Thyroid gland (tissue), 4 donors: Measurements from ENCODE around the gene CD244. TPM values are rescaled to one million over a fixed set of nuclear protein-coding genes. Genes with fewer than 3 reads are reported as not detected.

ENCODE experiments used
- DNase-seq, 2 donors: peaks; one replicate each; pipeline ENCODE4 v3.0.0-alpha.2; 2019
- H3K27ac ChIP-seq, 3 donors: fragments of 200-600 bp; sonication (generic); 1 replicate in 2 of 3; 2 replicates in 1 of 3; pipeline ENCODE4 v1.5.1; 2016 to 2019; ENCODE audit warnings: mild to moderate bottlenecking in 1 of 3, moderate library complexity in 1 of 3
- H3K27me3 ChIP-seq: fragments of 200-600 bp; sonication (generic); one replicate; pipeline ENCODE4 v1.5.1; 2019
- H3K36me3 ChIP-seq, 2 donors: fragments of 200-600 bp; sonication (generic); one replicate each; pipeline ENCODE4 v1.5.1; 2016 to 2019
- H3K4me1 ChIP-seq, 2 donors: fragments of 200-600 bp; sonication (generic); one replicate each; pipeline ENCODE4 v1.5.1; 2017 to 2019
- H3K4me3 ChIP-seq, 3 donors: fragments of 200-600 bp; sonication (generic); replicated peaks in 1 of 3; 1 replicate in 2 of 3; 2 replicates in 1 of 3; pipeline ENCODE4 v1.5.1; 2016; ENCODE audit warnings: mild to moderate bottlenecking in 1 of 3
- H3K9me3 ChIP-seq: fragments of 200-600 bp; sonication (generic); one replicate; pipeline ENCODE4 v1.5.1; 2017
- POLR2A ChIP-seq, 2 donors: fragments of 450-650 bp; IDR thresholded peaks; one replicate each; pipeline ENCODE4 v1.6.1; 2017; ENCODE audit warnings: antibody characterized with exemption in 2 of 2, mild to moderate bottlenecking in 2 of 2, moderate library complexity in 1 of 2
- WGBS, 2 donors: methylation state at CpG; one replicate each; pipeline ENCODE4 v1.1.5; 2017; 5-methylcytosine and 5-hydroxymethylcytosine counted together
- intact Hi-C: fragments of 100-400 bp; cut with DNase I; formaldehyde crosslinking; loops from one replicate; pipeline ENCODE4 v1.15.1; 2023
- total RNA-seq, 4 donors: library from RNA; depleted of rRNA; stranded (reverse); fragments of >200 nt; gene quantifications; one replicate each; pipeline ENCODE4 v1.2.3, GENCODE V29; 2016
- TF ChIP-seq, protein P1 (sequence below), 6 experiments: fragments of 200-600 bp in 3 of 6; fragments of 450-650 bp in 3 of 6; sonication (generic) in 3 of 6; IDR thresholded peaks; one replicate each; pipeline ENCODE4 v1.5.1; 2016 to 2019; ENCODE audit warnings: antibody characterized with exemption in 6 of 6, mild to moderate bottlenecking in 2 of 6, inconsistent platforms in 1 of 6, moderate library complexity in 1 of 6

Gene CD244
- total RNA-seq, 4 donors from 2014 or later, result 0.27 TPM; not detected in 3

DNA sequence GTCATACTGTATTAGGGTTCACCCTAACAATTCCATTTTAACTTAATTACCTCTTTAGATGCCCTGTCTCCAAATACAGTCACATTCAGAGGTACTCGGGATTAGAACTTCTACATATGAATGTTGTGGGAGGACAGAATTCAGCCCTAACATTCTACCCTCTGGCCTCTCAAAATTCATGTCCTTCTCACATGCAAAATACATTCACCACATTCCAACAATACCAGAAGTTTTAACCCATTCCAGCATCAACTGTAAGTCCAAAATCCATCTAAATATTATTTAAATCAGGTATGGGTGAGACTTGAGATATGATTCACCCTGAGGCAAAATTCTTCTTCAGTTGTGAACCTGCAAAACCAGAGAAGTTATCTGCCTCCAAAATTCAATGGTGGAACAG lies 52.2 kb downstream of the CD244 start:
- intact Hi-C loops, result no loop called here
- DNase-seq, result no peak
- Histone ChIP-seq H3K9me3 (no peaks in the 10 kb centered on the region), H3K4me3 (no peak overlapping the region), H3K27ac (no peak overlapping the region), H3K27me3 (no peaks in the 10 kb centered on the region), H3K36me3 (no peaks in the 10 kb centered on the region), H3K4me1 (no peaks in the 10 kb centered on the region)
- TF ChIP-seq, protein P1, sequence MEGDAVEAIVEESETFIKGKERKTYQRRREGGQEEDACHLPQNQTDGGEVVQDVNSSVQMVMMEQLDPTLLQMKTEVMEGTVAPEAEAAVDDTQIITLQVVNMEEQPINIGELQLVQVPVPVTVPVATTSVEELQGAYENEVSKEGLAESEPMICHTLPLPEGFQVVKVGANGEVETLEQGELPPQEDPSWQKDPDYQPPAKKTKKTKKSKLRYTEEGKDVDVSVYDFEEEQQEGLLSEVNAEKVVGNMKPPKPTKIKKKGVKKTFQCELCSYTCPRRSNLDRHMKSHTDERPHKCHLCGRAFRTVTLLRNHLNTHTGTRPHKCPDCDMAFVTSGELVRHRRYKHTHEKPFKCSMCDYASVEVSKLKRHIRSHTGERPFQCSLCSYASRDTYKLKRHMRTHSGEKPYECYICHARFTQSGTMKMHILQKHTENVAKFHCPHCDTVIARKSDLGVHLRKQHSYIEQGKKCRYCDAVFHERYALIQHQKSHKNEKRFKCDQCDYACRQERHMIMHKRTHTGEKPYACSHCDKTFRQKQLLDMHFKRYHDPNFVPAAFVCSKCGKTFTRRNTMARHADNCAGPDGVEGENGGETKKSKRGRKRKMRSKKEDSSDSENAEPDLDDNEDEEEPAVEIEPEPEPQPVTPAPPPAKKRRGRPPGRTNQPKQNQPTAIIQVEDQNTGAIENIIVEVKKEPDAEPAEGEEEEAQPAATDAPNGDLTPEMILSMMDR (IDR thresholded peaks at IDR 0.05), result no peak
- no peak for TF ChIP-seq POLR2A (IDR thresholded peaks at IDR 0.05)
- WGBS, 2 donors, result 59 to 74% methylated on average over 1 of the region's 1 CpG

DNA sequence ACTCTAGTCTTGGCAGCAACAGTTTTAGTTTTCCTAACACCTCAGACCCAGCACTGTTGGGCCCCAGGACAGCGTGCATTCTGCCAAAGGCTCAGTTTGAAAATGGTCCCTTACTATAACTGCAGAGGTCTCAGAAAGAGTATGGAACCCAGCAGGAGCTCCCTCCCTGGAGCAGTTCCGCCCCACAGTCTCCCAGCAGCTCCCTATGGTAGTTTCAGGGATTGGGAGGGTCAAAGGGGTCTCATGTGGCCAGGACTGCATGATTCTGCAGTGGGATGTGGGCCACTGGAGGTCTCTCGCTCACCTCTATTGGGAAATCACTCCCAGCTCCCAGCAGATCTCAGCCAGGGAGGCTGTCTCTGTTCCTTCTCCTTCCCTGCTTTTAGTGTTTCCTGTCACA lies 54.4 kb downstream of the CD244 start:
- Histone ChIP-seq H3K27ac (no peak overlapping the region), H3K27me3 (no peaks in the 10 kb centered on the region), H3K9me3 (no peaks in the 10 kb centered on the region), H3K4me1 (no peaks in the 10 kb centered on the region), H3K36me3 (no peaks in the 10 kb centered on the region), H3K4me3 (no peak overlapping the region)
- intact Hi-C loops, result no loop called here
- no peak for DNase-seq
- TF ChIP-seq, protein P1 (IDR thresholded peaks at IDR 0.05), result no peak
- no peak for TF ChIP-seq POLR2A (IDR thresholded peaks at IDR 0.05)
- 97% methylated on average over 3 of the region's 3 CpGs for WGBS, 2 donors

DNA sequence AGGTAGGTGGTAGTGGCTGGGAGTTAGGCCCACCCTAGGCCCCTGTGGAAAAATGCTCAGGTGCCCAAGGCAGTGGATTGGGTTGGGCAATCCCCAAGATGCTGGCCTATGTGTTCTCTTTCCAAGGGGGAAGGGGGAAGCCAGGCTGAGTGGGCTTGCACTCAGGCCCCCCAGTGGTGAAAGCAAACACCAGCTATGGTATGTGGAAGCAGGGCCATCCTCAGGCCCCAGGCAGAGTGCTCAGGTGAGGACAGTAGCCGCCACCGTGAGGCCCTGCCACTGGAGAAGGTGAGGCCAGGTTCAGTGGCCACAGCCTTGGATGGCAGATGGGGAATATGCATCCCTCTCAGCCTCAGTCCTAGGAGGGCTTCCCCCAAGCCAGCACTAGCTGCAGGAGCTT lies 54.9 kb downstream of the CD244 start:
- H3K4me3 ChIP-seq, result no peak overlapping the region
- no peaks in the 10 kb centered on the region for H3K4me1 ChIP-seq
- WGBS, 2 donors, result 73 to 100% methylated on average over 2 of the region's 2 CpGs
- DNase-seq, result no peak
- TF ChIP-seq, protein P1 (IDR thresholded peaks at IDR 0.05), result no peak
- no peak for TF ChIP-seq POLR2A (IDR thresholded peaks at IDR 0.05)
- no peaks in the 10 kb centered on the region for H3K36me3 ChIP-seq
- intact Hi-C loops, result no loop called here
- no peaks in the 10 kb centered on the region for H3K9me3 ChIP-seq
- no peak overlapping the region for H3K27ac ChIP-seq
- no peaks in the 10 kb centered on the region for H3K27me3 ChIP-seq

DNA sequence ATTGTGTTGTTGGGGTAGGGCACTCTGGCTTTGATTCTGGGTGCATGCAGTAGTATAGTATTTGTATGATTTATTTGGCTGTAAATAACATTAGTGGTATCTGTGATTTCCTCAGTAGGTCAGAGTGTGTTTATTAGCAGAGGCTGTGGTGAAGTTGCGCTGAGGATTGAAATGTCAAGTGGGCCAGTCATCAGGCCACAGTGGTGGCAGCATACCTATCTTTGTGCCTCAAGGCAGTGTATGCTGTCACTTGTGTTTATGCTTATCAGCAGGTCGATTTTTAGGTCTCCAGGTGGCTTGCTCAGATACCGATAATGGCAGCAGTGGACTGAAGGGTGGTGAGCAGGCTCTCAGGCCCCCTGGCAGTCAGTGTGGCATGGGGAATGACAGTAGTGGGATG lies 55.4 kb downstream of the CD244 start:
- Histone ChIP-seq H3K9me3 (no peaks in the 10 kb centered on the region), H3K36me3 (no peaks in the 10 kb centered on the region), H3K27ac (no peak overlapping the region), H3K4me3 (no peak overlapping the region), H3K27me3 (no peaks in the 10 kb centered on the region), H3K4me1 (no peaks in the 10 kb centered on the region)
- TF ChIP-seq, protein P1 (IDR thresholded peaks at IDR 0.05), result no peak
- no peak for TF ChIP-seq POLR2A (IDR thresholded peaks at IDR 0.05)
- DNase-seq, result no peak
- intact Hi-C loops, result no loop called here
- WGBS, 2 donors, result 84 to 86% methylated on average over 3 of the region's 3 CpGs

DNA sequence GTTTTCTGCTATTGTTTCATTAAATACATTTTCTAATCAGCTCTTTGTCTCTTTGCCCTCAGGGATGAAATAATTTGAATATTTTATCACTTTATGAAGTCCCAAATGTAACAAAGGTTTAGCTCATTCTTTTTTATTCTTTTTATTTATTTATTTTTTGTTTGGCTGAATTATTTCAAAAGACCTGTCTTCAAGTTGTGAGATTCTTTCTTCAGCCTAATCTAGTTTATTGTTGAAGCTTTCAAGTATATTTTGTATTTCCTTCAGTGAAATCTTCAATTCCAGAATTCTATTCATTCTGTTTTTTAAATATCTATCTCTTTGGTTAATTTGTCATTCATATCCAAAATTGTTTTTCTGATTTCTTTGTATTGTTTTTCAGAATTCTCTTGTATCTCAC lies 55.9 kb downstream of the CD244 start:
- H3K4me3 ChIP-seq, result no peak overlapping the region
- H3K36me3 ChIP-seq, result no peaks in the 10 kb centered on the region
- no peak overlapping the region for H3K27ac ChIP-seq
- H3K4me1 ChIP-seq, result no peaks in the 10 kb centered on the region
- H3K27me3 ChIP-seq, result no peaks in the 10 kb centered on the region
- H3K9me3 ChIP-seq, result no peaks in the 10 kb centered on the region
- intact Hi-C loops, result no loop called here
- no peak for TF ChIP-seq POLR2A (IDR thresholded peaks at IDR 0.05)
- TF ChIP-seq, protein P1 (IDR thresholded peaks at IDR 0.05), result no peak
- DNase-seq, result no peak
